ENCODE measurements around the gene DST.

Gene DST

GRCh38 chr6:56689114-56689513 lies 46.4 kb upstream of the DST start:
- H3K27ac ChIP-seq: no peak overlapping the region
- in situ Hi-C loops (cut with HindIII; ENCODE audit: low pct_ligation_motif_present, low sequenced_read_pairs): no loop called here

DNA sequence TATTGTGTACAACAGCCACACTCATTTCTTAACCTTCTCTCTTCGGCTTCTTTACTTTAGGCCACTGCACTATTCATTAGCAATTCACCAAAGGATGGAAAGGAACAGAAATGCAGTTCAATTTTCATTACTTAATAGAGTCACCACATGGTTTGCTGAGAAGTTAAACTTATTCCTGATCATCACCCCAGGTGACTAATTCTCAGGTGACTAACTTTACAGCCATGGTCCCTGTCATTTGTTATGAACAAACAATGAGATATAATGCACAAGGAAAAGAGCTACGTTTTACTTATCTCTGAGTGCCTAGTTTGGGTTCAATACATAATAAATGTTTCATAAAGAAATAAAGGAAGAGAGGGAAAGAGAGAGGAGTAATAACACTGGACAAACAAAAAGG lies 45.8 kb upstream of the DST start:
- TF ChIP-seq, protein P1, sequence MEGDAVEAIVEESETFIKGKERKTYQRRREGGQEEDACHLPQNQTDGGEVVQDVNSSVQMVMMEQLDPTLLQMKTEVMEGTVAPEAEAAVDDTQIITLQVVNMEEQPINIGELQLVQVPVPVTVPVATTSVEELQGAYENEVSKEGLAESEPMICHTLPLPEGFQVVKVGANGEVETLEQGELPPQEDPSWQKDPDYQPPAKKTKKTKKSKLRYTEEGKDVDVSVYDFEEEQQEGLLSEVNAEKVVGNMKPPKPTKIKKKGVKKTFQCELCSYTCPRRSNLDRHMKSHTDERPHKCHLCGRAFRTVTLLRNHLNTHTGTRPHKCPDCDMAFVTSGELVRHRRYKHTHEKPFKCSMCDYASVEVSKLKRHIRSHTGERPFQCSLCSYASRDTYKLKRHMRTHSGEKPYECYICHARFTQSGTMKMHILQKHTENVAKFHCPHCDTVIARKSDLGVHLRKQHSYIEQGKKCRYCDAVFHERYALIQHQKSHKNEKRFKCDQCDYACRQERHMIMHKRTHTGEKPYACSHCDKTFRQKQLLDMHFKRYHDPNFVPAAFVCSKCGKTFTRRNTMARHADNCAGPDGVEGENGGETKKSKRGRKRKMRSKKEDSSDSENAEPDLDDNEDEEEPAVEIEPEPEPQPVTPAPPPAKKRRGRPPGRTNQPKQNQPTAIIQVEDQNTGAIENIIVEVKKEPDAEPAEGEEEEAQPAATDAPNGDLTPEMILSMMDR (IDR thresholded peaks at IDR 0.05; ENCODE audit: low read depth, low read length, missing control alignments): no peak
- Histone ChIP-seq H3K27ac (no peak overlapping the region), H3K4me3 (ENCODE audit: low read depth, low read length) (no peak overlapping the region), H3K36me3 (replicated peaks) (no peaks in the 10 kb centered on the region), H3K27me3 (replicated peaks) (no peaks in the 10 kb centered on the region)
- no peak for DNase-seq
- in situ Hi-C loops (cut with HindIII; ENCODE audit: low pct_ligation_motif_present, low sequenced_read_pairs): no loop called here

More at GRCh38 chr6:56689114-56689513, 46.4 kb upstream of the DST start:
- no peaks in the 10 kb centered on the region for H3K27me3 ChIP-seq (replicated peaks)
- DNase-seq: no peak
- no peaks in the 10 kb centered on the region for H3K36me3 ChIP-seq (replicated peaks)
- no peak overlapping the region for H3K4me3 ChIP-seq (ENCODE audit: low read depth, low read length)
- TF ChIP-seq, protein P1 (IDR thresholded peaks at IDR 0.05; ENCODE audit: low read depth, low read length, missing control alignments): no peak

DNA sequence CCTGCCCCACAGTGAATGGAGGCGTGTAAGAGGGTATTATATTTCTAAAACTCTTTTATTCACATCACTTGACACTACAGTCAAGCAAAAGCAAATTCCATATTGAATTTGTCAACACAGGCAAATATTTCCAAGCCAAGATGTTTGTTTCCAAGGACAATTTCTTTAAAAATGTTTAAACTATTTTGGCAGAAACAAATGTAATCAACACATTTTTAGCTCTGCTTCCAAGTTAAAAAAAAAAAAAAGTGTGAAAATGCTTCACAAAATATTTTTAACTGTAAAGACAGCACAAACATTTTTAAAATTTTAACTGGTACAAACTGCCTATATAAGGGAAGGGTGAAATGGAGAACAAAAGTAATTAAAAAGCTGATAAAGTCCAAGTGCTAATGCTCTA lies 44.9 kb upstream of the DST start:
- no peak overlapping the region for H3K4me3 ChIP-seq (ENCODE audit: low read depth, low read length)
- TF ChIP-seq, protein P1 (IDR thresholded peaks at IDR 0.05; ENCODE audit: low read depth, low read length, missing control alignments): no peak
- in situ Hi-C loops (cut with HindIII; ENCODE audit: low pct_ligation_motif_present, low sequenced_read_pairs): no loop called here
- no peaks in the 10 kb centered on the region for H3K27me3 ChIP-seq (replicated peaks)
- no peak overlapping the region for H3K27ac ChIP-seq
- no peak for DNase-seq
- no peaks in the 10 kb centered on the region for H3K36me3 ChIP-seq (replicated peaks)

DNA sequence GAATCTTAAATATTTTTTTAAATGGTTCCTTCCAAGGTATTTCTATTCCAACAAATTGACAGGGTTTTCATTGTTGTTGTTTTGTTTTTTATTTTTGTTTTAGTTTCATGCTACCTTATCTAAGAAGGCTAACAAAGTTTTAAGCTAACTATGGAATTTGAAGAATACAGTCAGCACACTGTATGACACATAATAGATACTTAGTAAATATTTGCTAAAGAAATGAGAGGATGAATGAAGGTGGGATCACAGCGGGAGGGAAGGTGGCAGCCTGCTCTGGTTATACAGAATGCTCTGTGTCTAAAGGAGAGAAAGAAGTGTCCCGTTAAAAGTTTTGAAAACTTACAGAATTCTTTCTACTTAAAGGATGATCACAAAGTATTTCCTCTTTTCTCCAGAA lies 43.7 kb upstream of the DST start:
- H3K27ac ChIP-seq: no peak overlapping the region
- H3K36me3 ChIP-seq (replicated peaks): no peaks in the 10 kb centered on the region
- no peak overlapping the region for H3K4me3 ChIP-seq (ENCODE audit: low read depth, low read length)
- H3K27me3 ChIP-seq (replicated peaks): no peaks in the 10 kb centered on the region
- in situ Hi-C loops (cut with HindIII; ENCODE audit: low pct_ligation_motif_present, low sequenced_read_pairs): no loop called here
- TF ChIP-seq, protein P1 (IDR thresholded peaks at IDR 0.05; ENCODE audit: low read depth, low read length, missing control alignments): no peak
- DNase-seq: no peak

DNA sequence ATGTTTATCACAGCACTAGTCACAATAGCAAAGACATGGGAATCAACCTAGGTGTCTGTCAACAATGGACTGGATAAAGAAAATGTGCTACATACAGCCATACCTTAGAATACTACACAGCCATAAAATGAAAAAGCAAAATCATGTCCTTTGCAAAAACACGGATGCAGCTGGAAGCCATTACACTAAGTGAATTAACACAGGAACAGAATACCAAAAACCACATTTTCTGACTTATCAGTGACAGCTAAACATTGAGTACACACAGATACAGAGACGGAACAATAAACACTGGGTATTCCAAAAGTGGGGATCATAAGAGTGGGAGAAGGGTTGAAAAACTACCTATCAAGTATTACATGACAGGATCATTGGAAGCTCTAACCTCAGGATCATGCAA lies 43.3 kb upstream of the DST start:
- no peak for DNase-seq
- Histone ChIP-seq H3K27me3 (replicated peaks) (no peaks in the 10 kb centered on the region), H3K27ac (no peak overlapping the region), H3K36me3 (replicated peaks) (no peaks in the 10 kb centered on the region), H3K4me3 (ENCODE audit: low read depth, low read length) (no peak overlapping the region)
- in situ Hi-C loops (cut with HindIII; ENCODE audit: low pct_ligation_motif_present, low sequenced_read_pairs): no loop called here
- TF ChIP-seq, protein P1 (IDR thresholded peaks at IDR 0.05; ENCODE audit: low read depth, low read length, missing control alignments): no peak

DNA sequence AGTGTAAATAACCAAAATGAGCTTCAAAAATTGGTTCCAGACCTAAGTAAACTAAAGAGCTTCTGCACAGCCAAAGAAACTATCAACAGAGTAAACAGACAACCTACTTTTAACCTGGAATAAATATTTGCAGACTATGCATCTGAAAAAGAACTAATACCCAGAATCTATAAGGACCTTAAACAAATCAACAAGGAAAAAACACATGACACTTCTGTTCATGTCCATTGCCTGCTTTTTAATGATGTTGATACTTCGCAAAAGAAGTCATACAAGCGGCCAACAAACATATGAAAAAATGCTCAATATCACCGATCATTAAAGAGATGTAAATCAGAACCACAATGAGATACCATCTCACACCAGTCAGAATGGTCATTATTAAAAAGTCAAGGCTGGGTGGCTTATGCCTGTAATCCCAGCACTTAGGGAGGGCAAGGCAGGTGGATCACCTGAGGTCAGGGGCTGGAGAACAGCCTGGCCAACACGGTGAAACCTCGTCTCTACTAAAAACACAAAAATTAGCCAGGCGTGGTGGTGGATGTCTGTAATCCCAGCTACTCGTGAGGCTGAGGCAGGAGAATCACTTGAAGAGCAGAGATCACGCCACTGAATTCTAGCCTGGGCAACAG lies 42.5 kb upstream of the DST start:
- TF ChIP-seq, protein P1 (IDR thresholded peaks at IDR 0.05; ENCODE audit: low read depth, low read length, missing control alignments): no peak
- in situ Hi-C loops (cut with HindIII; ENCODE audit: low pct_ligation_motif_present, low sequenced_read_pairs): no loop called here
- Histone ChIP-seq H3K27ac (no peak overlapping the region), H3K4me3 (ENCODE audit: low read depth, low read length) (no peak overlapping the region), H3K27me3 (replicated peaks) (no peaks in the 10 kb centered on the region), H3K36me3 (replicated peaks) (no peaks in the 10 kb centered on the region)
- no peak for DNase-seq
